Astrocyte of the cerebellum (primary cell): ENCODE measurements around the gene POU5F2.

ENCODE experiments used
- DNase-seq: peaks from one replicate; pipeline ENCODE4 v3.0.0-alpha.2; 2011; ENCODE audit warnings: low read depth
- H3K4me3 ChIP-seq: 2 replicates; pipeline ENCODE4 v1.5.1; 2011; ENCODE audit warnings: mild to moderate bottlenecking, low read depth, low read length, moderate library complexity
- in situ Hi-C: cut with HindIII; loops from 2 replicates; pipeline ENCODE4 v1.10.0; 2017; ENCODE audit warnings: low sequenced_read_pairs
- TF ChIP-seq, protein P1 (sequence below): IDR thresholded peaks from 2 replicates; pipeline ENCODE4 v1.5.1; 2012; ENCODE audit warnings: low read length, low read depth, moderate library complexity, mild to moderate bottlenecking; ENCODE audit errors: missing control alignments

Gene POU5F2

DNA sequence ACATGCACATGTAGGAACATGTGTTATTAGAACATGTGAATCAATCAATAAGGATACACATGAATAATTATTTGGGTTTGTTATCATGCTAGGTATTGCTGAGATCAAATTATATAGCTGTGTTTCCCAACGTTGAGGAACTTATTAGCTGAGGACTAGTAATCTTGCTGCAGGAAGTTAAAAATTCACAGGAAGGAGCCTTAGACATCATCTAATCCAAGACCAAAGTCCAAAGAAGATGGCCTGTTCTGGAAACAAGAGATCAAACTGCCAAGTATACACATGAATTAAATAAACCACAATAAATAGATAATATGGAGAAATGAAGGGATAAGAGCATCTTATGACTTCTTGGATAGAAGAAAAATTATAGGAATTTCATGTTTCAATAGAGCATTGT, 19.9 kb downstream of the POU5F2 start:
- DNase-seq: no peak
- in situ Hi-C loops: no loop called here
- TF ChIP-seq, protein P1, sequence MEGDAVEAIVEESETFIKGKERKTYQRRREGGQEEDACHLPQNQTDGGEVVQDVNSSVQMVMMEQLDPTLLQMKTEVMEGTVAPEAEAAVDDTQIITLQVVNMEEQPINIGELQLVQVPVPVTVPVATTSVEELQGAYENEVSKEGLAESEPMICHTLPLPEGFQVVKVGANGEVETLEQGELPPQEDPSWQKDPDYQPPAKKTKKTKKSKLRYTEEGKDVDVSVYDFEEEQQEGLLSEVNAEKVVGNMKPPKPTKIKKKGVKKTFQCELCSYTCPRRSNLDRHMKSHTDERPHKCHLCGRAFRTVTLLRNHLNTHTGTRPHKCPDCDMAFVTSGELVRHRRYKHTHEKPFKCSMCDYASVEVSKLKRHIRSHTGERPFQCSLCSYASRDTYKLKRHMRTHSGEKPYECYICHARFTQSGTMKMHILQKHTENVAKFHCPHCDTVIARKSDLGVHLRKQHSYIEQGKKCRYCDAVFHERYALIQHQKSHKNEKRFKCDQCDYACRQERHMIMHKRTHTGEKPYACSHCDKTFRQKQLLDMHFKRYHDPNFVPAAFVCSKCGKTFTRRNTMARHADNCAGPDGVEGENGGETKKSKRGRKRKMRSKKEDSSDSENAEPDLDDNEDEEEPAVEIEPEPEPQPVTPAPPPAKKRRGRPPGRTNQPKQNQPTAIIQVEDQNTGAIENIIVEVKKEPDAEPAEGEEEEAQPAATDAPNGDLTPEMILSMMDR: no peak
- H3K4me3 ChIP-seq: no peak overlapping the region

DNA sequence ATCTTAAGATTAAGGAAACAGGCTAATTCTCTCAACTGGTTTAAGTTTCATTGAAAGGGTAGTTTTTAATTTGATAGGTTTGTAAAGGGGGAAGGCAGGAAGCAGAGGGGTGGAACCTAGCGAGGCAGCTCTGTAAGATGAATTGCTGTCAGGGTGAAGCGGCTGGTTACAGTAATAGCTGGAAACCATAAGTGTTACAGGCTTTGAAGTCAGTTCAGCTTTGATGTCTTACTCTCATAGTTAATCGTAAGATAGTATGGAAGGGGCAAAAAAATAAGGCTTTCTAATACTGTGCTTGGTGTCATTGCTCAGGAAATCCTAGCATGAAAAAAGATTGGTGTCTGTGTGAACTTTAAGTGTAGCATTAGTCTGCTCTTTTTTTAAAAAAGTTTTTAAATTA, 20.3 kb downstream of the POU5F2 start:
- H3K4me3 ChIP-seq: no peak overlapping the region
- DNase-seq: no peak
- in situ Hi-C loops: no loop called here
- TF ChIP-seq, protein P1: no peak

DNA sequence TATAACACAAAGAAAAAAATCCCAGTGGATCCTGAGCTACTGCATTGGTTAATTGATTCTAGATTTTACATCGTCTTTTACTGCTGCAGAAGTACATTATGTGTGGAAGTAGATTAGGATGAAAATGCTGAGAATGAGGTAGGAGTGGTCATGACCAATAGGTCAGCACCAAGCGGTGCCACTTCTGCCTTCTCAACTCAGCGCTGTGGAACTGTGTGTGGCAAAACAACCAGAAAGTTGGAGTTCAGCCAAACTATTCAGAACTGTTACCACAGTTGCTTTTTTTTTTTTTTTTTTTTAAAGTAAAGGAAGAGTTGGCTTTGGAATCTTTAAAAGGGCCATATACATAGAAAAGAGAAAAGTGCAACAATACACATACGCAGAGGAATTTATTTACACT, 24.2 kb downstream of the POU5F2 start:
- DNase-seq: peak; percentile 57
- TF ChIP-seq, protein P1: no peak
- in situ Hi-C loops: no loop called here
- no peak overlapping the region for H3K4me3 ChIP-seq

DNA sequence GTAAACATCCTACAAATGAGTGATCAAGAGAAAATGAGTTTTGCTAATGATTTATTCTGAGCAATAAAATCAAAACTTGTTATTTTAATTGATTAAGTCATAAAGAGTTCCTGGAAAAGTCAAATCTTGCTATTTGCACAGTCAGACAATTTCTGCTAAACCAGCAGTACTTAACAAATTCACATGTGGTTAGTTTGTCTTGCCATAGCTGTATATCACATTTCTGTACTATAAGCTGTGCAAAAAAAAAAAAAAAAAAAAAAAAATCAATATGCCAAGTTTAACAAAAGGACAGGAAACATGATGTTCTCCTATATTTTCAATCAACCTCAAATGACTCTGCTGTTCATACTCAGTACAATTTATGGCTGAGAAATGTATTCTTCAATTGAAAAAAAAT, 24.9 kb downstream of the POU5F2 start:
- no peak overlapping the region for H3K4me3 ChIP-seq
- TF ChIP-seq, protein P1: no peak
- no peak for DNase-seq
- in situ Hi-C loops: no loop called here

DNA sequence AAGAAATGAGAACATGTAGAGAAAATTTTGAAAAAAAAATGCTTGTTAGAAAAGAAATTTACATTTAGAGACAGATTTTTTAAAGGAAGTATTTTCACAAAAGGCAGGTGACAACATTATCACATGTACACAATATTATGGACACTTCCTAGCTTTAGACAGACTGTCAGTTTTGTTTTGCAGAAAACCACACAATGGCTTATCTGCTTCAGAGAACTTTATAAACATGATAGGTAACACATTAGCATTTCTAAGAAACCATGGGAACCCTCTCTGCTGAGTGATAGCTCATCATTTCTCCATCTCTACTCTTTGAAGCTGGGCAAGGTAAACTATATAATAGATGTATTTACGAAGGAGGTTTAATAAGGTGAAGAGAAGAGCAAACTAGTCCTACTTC, 25.6 kb downstream of the POU5F2 start:
- TF ChIP-seq, protein P1: no peak
- no peak for DNase-seq
- no peak overlapping the region for H3K4me3 ChIP-seq
- in situ Hi-C loops: no loop called here

DNA sequence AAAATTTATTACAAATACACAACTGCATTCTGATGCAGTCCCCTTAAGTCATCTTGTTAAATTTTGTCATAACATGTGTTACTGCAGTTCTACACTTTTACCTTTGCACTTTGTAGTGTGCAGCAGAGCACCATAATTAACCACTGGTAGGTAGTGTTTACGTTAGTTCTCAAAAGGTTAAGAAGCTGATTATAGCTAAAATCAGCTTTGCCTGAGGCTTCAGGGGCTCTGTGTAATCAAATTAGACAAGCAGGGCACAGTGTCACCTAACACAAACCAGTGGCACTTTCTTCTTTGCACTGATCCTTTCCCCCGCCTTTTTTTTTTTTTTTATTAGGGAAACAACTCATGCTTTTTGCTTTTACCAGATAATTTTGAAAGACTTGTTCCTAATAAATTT, 26.1 kb downstream of the POU5F2 start:
- in situ Hi-C loops: no loop called here
- no peak for DNase-seq
- TF ChIP-seq, protein P1: no peak

DNA sequence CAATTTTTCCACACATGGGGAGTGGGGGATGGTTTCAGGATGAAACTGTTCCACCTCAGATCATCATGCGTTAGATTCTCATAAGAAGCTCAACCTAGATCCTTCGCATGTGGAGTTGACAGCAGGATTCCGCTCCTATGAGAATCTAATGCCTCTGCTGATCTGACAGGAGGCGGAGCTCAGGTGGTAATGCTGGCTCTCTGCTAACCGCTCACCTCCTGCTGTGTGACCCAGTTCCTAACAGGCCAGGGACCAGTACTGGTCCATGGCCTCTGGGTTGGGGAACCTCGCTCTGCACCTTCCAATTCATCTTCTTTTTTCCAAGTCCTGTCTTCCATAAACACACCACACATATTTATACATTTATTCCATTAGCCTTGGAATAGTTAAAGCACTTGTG, 33.0 kb downstream of the POU5F2 start:
- TF ChIP-seq, protein P1: no peak
- H3K4me3 ChIP-seq: no peak overlapping the region
- no peak for DNase-seq
- in situ Hi-C loops: no loop called here

More for the DNA sequence above, 26.1 kb downstream of the POU5F2 start:
- H3K4me3 ChIP-seq: no peak overlapping the region
